HCT116 (cell line): ENCODE results near the gene DEXI. TPM values are rescaled to one million over a fixed set of nuclear protein-coding genes. Genes with fewer than 3 reads are reported as not detected.

Experiments
- ATAC-seq: fragments of 200-7000 bp; cut with Tn5 transposase; 2 replicates; pipeline ENCODE4 v1.9.1; 2020; ENCODE audit warnings: mild to moderate bottlenecking, moderate library complexity
- BruUV-seq: library from RNA; stranded (reverse); fragments of 400-500 nt; replicated peaks from 2 replicates; lab custom pipeline; 2021; lab: Mats Ljungman, UMichigan
- CTCF ChIA-PET: fragments of 300-600 bp; sonication (Branson Sonifier 250); formaldehyde crosslinking; loops from one replicate; lab custom pipeline; 2021; ENCODE audit warnings: antibody characterized with exemption; lab: Charles Lee
- POLR2A ChIA-PET: fragments of 300-600, 350-600 bp; sonication (Branson Sonifier 250); formaldehyde crosslinking; loops from one replicate; lab custom pipeline; 2021; ENCODE audit warnings: antibody characterized with exemption; lab: Charles Lee
- RAD21 ChIA-PET, 2 experiments: fragments of 300-600 bp; sonication (Branson Sonifier 250); formaldehyde crosslinking; loops; one replicate each; lab custom pipeline; 2023; ENCODE audit warnings: low total read pairs in 2 of 2; ENCODE audit not compliant: uncharacterized antibody in 2 of 2, unreplicated experiment in 2 of 2, low non-redundant PET in 1 of 2; lab: Charles Lee
- DNase-seq: peaks from one replicate; pipeline ENCODE4 v3.0.0-alpha.2; 2010; ENCODE audit warnings: low read depth, low spot score
- H2AFZ ChIP-seq: fragments of 200-600 bp; shearing (Covaris generic), sonication (generic); 2 replicates; pipeline ENCODE4 v1.6.1; 2017; ENCODE audit warnings: low read depth, mixed run types, mixed read lengths, antibody characterized with exemption, low read length; ENCODE audit not compliant: poor library complexity, severe bottlenecking
- H3K27ac ChIP-seq: 2 replicates; pipeline ENCODE4 v1.5.1; 2012; ENCODE audit warnings: low read depth, low read length
- H3K27me3 ChIP-seq: fragments of 200-600 bp; sonication (generic); 2 replicates; pipeline ENCODE4 v1.6.1; 2016; ENCODE audit warnings: mixed run types, low read length, mixed read lengths; ENCODE audit not compliant: insufficient read depth
- H3K36me3 ChIP-seq, 2 experiments: fragments of 200-500 bp in 1 of 2; fragments of 200-600 bp in 1 of 2; sonication (Bioruptor generic) in 1 of 2; sonication (generic) in 1 of 2; 2 replicates each; pipeline versions ENCODE4 v1.5.1 to v1.6.1; 2014 to 2016; ENCODE audit warnings: low read length in 2 of 2, inconsistent platforms in 1 of 2, mixed read lengths in 1 of 2, mixed run types in 1 of 2; ENCODE audit not compliant: insufficient read depth in 2 of 2, control insufficient read depth in 1 of 2
- H3K4me1 ChIP-seq, 2 experiments: fragments of 200-600 bp in 1 of 2; sonication (generic) in 1 of 2; 2 replicates each; pipeline versions ENCODE4 v1.5.1 to v1.6.1; 2012 to 2017; ENCODE audit warnings: low read length in 2 of 2, inconsistent platforms in 1 of 2, mild to moderate bottlenecking in 1 of 2, mixed read lengths in 1 of 2, mixed run types in 1 of 2, moderate library complexity in 1 of 2; ENCODE audit not compliant: insufficient read depth in 2 of 2, control insufficient read depth in 1 of 2
- H3K4me2 ChIP-seq: fragments of 200-600 bp; sonication (generic); 2 replicates; pipeline ENCODE4 v1.6.1; 2017; ENCODE audit warnings: mixed run types, low read length, mixed read lengths
- H3K4me3 ChIP-seq, 2 experiments: fragments of 200-600 bp in 1 of 2; sonication (generic) in 1 of 2; replicated peaks in 1 of 2; 2 replicates each; pipeline ENCODE4 v1.5.1; 2011 to 2016; ENCODE audit warnings: low read length in 2 of 2, control low read depth in 1 of 2, low read depth in 1 of 2, mild to moderate bottlenecking in 1 of 2, mixed read lengths in 1 of 2, mixed run types in 1 of 2
- H3K79me2 ChIP-seq: fragments of 200-600 bp; sonication (generic); 2 replicates; pipeline ENCODE4 v1.6.1; 2017; ENCODE audit warnings: mild to moderate bottlenecking, mixed run types, low read length, moderate library complexity, mixed read lengths; ENCODE audit not compliant: insufficient read depth
- H3K9ac ChIP-seq: fragments of 200-600 bp; sonication (generic); 2 replicates; pipeline ENCODE4 v1.6.1; 2016; ENCODE audit warnings: low read length, mixed read lengths
- H3K9me2 ChIP-seq: fragments of 200-600 bp; sonication (generic), shearing (Covaris generic); 2 replicates; pipeline ENCODE4 v1.6.1; 2017; ENCODE audit warnings: mixed run types, mild to moderate bottlenecking, moderate library complexity; ENCODE audit not compliant: insufficient read depth
- H3K9me3 ChIP-seq, 2 experiments: fragments of 200-500 bp in 1 of 2; fragments of 200-600 bp in 1 of 2; sonication (Bioruptor generic) in 1 of 2; sonication (generic) in 1 of 2; 2 replicates each; pipeline ENCODE4 v1.6.1; 2014 to 2017; ENCODE audit warnings: low read length in 2 of 2, mixed read lengths in 2 of 2, inconsistent platforms in 1 of 2, low read depth in 1 of 2, mild to moderate bottlenecking in 1 of 2, mixed run types in 1 of 2, moderate library complexity in 1 of 2; ENCODE audit not compliant: control insufficient read depth in 1 of 2, insufficient read depth in 1 of 2
- H4K20me1 ChIP-seq: fragments of 200-600 bp; sonication (generic), shearing (Covaris generic); 2 replicates; pipeline ENCODE4 v1.6.1; 2017; ENCODE audit warnings: mixed run types, mild to moderate bottlenecking, moderate library complexity; ENCODE audit not compliant: insufficient read depth
- CBX3 ChIP-seq: IDR thresholded peaks from 2 replicates; pipeline ENCODE4 v1.6.1; 2012; ENCODE audit warnings: low read depth
- EZH2 ChIP-seq: fragments of 200-600 bp; sonication (generic); IDR thresholded peaks from 2 replicates; pipeline ENCODE4 v1.6.1; 2017; ENCODE audit warnings: antibody characterized with exemption, mixed run types
- EZH2phosphoT487 ChIP-seq: fragments of 200-600 bp; IDR thresholded peaks from 2 replicates; pipeline ENCODE4 v1.6.1; 2018; ENCODE audit warnings: antibody characterized with exemption, borderline replicate concordance
- POLR2A ChIP-seq: IDR thresholded peaks from 2 replicates; pipeline ENCODE4 v1.7.0; 2011; ENCODE audit warnings: borderline replicate concordance; ENCODE audit not compliant: insufficient read depth, insufficient read length; ENCODE audit errors: extremely low read depth
- POLR2AphosphoS5 ChIP-seq: IDR thresholded peaks from 2 replicates; pipeline ENCODE4 v1.6.1; 2011; ENCODE audit warnings: mild to moderate bottlenecking, low read depth, low read length, moderate library complexity
- RAD21 ChIP-seq: IDR thresholded peaks from 2 replicates; pipeline ENCODE4 v1.6.1; 2012; ENCODE audit warnings: low read depth, mild to moderate bottlenecking
- REST ChIP-seq: IDR thresholded peaks from 2 replicates; pipeline ENCODE4 v1.6.1; 2012; ENCODE audit warnings: low read depth
- SIN3A ChIP-seq: IDR thresholded peaks from 2 replicates; pipeline ENCODE4 v1.6.1; 2012; ENCODE audit warnings: low read depth
- SP1 ChIP-seq: IDR thresholded peaks from 2 replicates; pipeline ENCODE4 v1.6.1; 2012; ENCODE audit warnings: low read depth
- TCF7L2 ChIP-seq: IDR thresholded peaks from 2 replicates; pipeline ENCODE4 v1.7.0; 2011; ENCODE audit warnings: borderline replicate concordance, inconsistent platforms; ENCODE audit not compliant: insufficient read depth, insufficient read length; ENCODE audit errors: extremely low read depth
- ZNF274 ChIP-seq: fragments of 200-500 bp; sonication (Bioruptor generic); IDR thresholded peaks from 2 replicates; pipeline ENCODE4 v1.6.1; 2014; ENCODE audit warnings: mild to moderate bottlenecking, low read depth, low read length, inconsistent platforms
- intact Hi-C: fragments of 100-400 bp; cut with micrococcal nuclease; formaldehyde crosslinking; loops from 2 replicates; pipeline ENCODE4 v1.10.0; 2022
- total RNA-seq: library from RNA; stranded (reverse); gene quantifications from one replicate; pipeline ENCODE4 v1.2.1, GENCODE V29; 2021; ENCODE audit not compliant: unreplicated experiment
- TF ChIP-seq, protein P1 (sequence below): IDR thresholded peaks from 2 replicates; pipeline ENCODE4 v1.6.1; 2011; ENCODE audit warnings: mild to moderate bottlenecking, low read length, moderate library complexity; ENCODE audit not compliant: insufficient replicate concordance; ENCODE audit errors: extremely low read depth

Gene DEXI
- total RNA-seq, 1 experiment from 2014 or later: 37.8 TPM

- TF ChIP-seq REST: no peak
- no peak for TF ChIP-seq RAD21
- TF ChIP-seq SIN3A: no peak
- TF ChIP-seq, all 23 proteins: peak for 0
Observed at GRCh38 chr16:10931977-10932632, 10.2 kb downstream of the DEXI start (continued).

DNA sequence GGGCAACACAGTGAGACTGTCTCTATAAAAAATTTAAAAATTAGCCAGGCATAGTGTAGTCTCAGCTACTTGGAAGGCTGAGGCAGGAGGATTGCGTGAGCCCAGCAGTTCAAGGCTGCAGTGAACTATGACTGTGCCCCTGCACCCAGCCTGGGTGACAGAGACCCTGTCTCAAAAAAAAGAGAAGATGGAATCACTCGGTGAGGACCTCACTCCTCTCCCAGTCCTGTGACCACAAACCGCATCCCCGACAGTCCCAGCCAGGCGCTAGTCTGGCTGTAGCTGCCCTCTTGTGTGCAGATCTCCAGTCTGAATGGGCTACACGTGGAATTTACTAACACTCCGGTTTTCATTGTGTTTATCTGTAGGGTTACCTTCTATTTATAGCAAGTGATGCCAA lies 11.1 kb downstream of the DEXI start:
- CTCF ChIA-PET: no interaction called here
- intact Hi-C loops: no loop called here
- no peak for TF ChIP-seq REST
- no peak for TF ChIP-seq EZH2phosphoT487
- no peak for TF ChIP-seq POLR2A
- no peak for TF ChIP-seq SP1
- TF ChIP-seq POLR2AphosphoS5: no peak
- no peak for TF ChIP-seq EZH2
- TF ChIP-seq ZNF274: no peak
- no peak for TF ChIP-seq CBX3
- no peak for TF ChIP-seq TCF7L2
- TF ChIP-seq, protein P1, sequence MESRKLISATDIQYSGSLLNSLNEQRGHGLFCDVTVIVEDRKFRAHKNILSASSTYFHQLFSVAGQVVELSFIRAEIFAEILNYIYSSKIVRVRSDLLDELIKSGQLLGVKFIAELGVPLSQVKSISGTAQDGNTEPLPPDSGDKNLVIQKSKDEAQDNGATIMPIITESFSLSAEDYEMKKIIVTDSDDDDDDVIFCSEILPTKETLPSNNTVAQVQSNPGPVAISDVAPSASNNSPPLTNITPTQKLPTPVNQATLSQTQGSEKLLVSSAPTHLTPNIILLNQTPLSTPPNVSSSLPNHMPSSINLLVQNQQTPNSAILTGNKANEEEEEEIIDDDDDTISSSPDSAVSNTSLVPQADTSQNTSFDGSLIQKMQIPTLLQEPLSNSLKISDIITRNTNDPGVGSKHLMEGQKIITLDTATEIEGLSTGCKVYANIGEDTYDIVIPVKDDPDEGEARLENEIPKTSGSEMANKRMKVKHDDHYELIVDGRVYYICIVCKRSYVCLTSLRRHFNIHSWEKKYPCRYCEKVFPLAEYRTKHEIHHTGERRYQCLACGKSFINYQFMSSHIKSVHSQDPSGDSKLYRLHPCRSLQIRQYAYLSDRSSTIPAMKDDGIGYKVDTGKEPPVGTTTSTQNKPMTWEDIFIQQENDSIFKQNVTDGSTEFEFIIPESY: no peak

More for the DNA sequence above, 11.1 kb downstream of the DEXI start:
- ChIA-PET RAD21 (no interaction called here), POLR2A (no interaction called here)
- BruUV-seq: no TSS peak
- H3K9ac ChIP-seq: no peak overlapping the region
- no peaks in the 10 kb centered on the region for H3K27me3 ChIP-seq
- 0 out of 2 replicates have a peak, but pooled peaks cover 4% of the 10 kb centered on the region for H4K20me1 ChIP-seq
- H3K79me2 ChIP-seq: peaks cover 39% of the 10 kb centered on the region
- no peak overlapping the region for H2AFZ ChIP-seq
- H3K4me1 ChIP-seq: no peaks in the 10 kb centered on the region
- no peak for DNase-seq
- no peaks in the 10 kb centered on the region for H3K9me3 ChIP-seq
- no peak for ATAC-seq
- H3K4me3 ChIP-seq: no peak overlapping the region
- no peak overlapping the region for H3K4me2 ChIP-seq
- H3K9me2 ChIP-seq: no peaks in the 10 kb centered on the region
- H3K36me3 ChIP-seq: peaks cover 5 to 11% of the 10 kb centered on the region in 2 experiments; a peak in 3 of 4 replicates
- H3K27ac ChIP-seq: no peak overlapping the region
